Measurements from ENCODE around the gene CDK5RAP3. TPM values are rescaled to one million over a fixed set of nuclear protein-coding genes. Genes with fewer than 3 reads are reported as not detected.

CDK5RAP3 gene
- total RNA-seq: 46.6 and 50.3 TPM in 2 replicates

GRCh38 chr17:47970725-47971499 lies at the start of gene CDK5RAP3:
CDK5RAP3 (plus strand) TSS chr17:47971113; CDS start chr17:47971147, 34 bp downstream.
- peaks cover 23% of the 10 kb centered on the region for H3K36me3 ChIP-seq (ENCODE audit: insufficient read depth, low read length)
- H3K4me3 ChIP-seq (ENCODE audit: insufficient read depth, low read length): peak within 1 kb of the TSS; percentile 82
- H3K9me3 ChIP-seq (ENCODE audit: low read depth, low read length): no peaks in the 10 kb centered on the region
- peaks cover 24% of the 10 kb centered on the region for H3K4me1 ChIP-seq (ENCODE audit: insufficient read depth, low read length)
- peak; percentile 99 for DNase-seq (ENCODE audit: insufficient read length, low spot score, missing footprints)
- no peaks in the 10 kb centered on the region for H4K20me1 ChIP-seq (ENCODE audit: insufficient read depth, low read length)
- TF ChIP-seq, protein P1, sequence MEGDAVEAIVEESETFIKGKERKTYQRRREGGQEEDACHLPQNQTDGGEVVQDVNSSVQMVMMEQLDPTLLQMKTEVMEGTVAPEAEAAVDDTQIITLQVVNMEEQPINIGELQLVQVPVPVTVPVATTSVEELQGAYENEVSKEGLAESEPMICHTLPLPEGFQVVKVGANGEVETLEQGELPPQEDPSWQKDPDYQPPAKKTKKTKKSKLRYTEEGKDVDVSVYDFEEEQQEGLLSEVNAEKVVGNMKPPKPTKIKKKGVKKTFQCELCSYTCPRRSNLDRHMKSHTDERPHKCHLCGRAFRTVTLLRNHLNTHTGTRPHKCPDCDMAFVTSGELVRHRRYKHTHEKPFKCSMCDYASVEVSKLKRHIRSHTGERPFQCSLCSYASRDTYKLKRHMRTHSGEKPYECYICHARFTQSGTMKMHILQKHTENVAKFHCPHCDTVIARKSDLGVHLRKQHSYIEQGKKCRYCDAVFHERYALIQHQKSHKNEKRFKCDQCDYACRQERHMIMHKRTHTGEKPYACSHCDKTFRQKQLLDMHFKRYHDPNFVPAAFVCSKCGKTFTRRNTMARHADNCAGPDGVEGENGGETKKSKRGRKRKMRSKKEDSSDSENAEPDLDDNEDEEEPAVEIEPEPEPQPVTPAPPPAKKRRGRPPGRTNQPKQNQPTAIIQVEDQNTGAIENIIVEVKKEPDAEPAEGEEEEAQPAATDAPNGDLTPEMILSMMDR (IDR thresholded peaks at IDR 0.05; ENCODE audit: extremely low read depth, low read depth, low read length): peak; percentile 88
- peak within 1 kb of the TSS; percentile 53 for H3K27ac ChIP-seq (ENCODE audit: low read depth, low read length)
- peaks cover 20% of the 10 kb centered on the region for H3K79me2 ChIP-seq (ENCODE audit: insufficient read depth, low read length)
- peak within 1 kb of the TSS; percentile 84 for H3K4me2 ChIP-seq (ENCODE audit: insufficient read depth, low read length)
- H3K27me3 ChIP-seq (ENCODE audit: insufficient read depth, low read length): no peaks in the 10 kb centered on the region
- peak within 1 kb of the TSS; percentile 90 for H2AFZ ChIP-seq (ENCODE audit: low read length)

DNA sequence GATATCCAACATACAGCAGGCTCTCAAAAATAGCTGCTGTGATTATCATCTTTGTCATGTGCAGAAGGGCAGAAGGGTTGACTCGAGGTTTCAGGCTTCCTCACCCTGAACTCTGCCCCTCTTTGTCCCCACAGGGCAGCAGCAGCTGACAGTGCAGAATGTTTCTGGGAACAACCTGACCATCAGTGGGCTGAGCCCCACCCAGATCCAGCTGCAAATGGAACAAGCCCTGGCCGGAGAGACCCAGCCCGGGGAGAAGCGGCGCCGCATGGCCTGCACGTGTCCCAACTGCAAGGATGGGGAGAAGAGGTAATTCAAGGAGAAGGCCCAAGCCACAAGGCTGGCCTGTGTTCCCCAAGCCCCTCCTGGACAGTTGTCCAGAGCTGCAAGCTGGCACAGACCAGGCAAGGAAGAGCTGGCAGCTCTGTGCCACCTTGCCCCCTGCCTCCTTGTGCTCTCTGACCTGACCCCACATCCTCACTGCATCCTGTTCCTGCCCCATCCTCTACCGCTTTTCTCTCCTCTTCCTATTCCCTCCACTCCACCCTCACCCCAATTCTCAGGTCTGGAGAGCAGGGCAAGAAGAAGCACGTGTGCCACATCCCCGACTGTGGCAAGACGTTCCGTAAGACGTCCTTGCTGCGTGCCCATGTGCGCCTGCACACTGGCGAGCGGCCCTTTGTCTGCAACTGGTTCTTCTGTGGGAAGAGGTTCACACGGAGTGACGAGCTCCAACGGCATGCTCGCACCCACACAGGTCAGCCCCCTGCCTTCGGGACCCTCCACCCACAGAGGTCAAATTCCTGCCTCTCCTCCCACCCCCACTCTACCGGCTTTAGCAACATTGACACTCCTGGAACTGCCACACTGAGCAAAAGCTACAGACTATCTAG lies 45.9 kb upstream of the CDK5RAP3 start:
- no peaks in the 10 kb centered on the region for H3K27me3 ChIP-seq (ENCODE audit: insufficient read depth, low read length)
- DNase-seq (ENCODE audit: insufficient read length, low spot score, missing footprints): no peak
- H3K4me3 ChIP-seq (ENCODE audit: insufficient read depth, low read length): no peak overlapping the region
- H4K20me1 ChIP-seq (ENCODE audit: insufficient read depth, low read length): no peaks in the 10 kb centered on the region
- H3K4me1 ChIP-seq (ENCODE audit: insufficient read depth, low read length): no peaks in the 10 kb centered on the region
- H3K27ac ChIP-seq (ENCODE audit: low read depth, low read length): no peak overlapping the region
- peaks cover 44% of the 10 kb centered on the region for H3K36me3 ChIP-seq (ENCODE audit: insufficient read depth, low read length)
- no peaks in the 10 kb centered on the region for H3K79me2 ChIP-seq (ENCODE audit: insufficient read depth, low read length)
- no peaks in the 10 kb centered on the region for H3K9me3 ChIP-seq (ENCODE audit: low read depth, low read length)
- H2AFZ ChIP-seq (ENCODE audit: low read length): no peak overlapping the region
- no peak overlapping the region for H3K4me2 ChIP-seq (ENCODE audit: insufficient read depth, low read length)
- TF ChIP-seq, protein P1 (IDR thresholded peaks at IDR 0.05; ENCODE audit: extremely low read depth, low read depth, low read length): no peak

- Histone ChIP-seq H3K4me1 (ENCODE audit: insufficient read depth, low read length) (no peaks in the 10 kb centered on the region), H3K27ac (ENCODE audit: low read depth, low read length) (no peak overlapping the region), H3K36me3 (ENCODE audit: insufficient read depth, low read length) (peaks cover 44% of the 10 kb centered on the region), H2AFZ (ENCODE audit: low read length) (no peak overlapping the region), H3K9me3 (ENCODE audit: low read depth, low read length) (no peaks in the 10 kb centered on the region), H3K4me3 (ENCODE audit: insufficient read depth, low read length) (no peak overlapping the region), H3K4me2 (ENCODE audit: insufficient read depth, low read length) (no peak overlapping the region), H3K27me3 (ENCODE audit: insufficient read depth, low read length) (no peaks in the 10 kb centered on the region), H4K20me1 (ENCODE audit: insufficient read depth, low read length) (no peaks in the 10 kb centered on the region), H3K79me2 (ENCODE audit: insufficient read depth, low read length) (no peaks in the 10 kb centered on the region)
- TF ChIP-seq, protein P1 (IDR thresholded peaks at IDR 0.05; ENCODE audit: extremely low read depth, low read depth, low read length): no peak
- no peak for DNase-seq (ENCODE audit: insufficient read length, low spot score, missing footprints)
Measured at GRCh38 chr17:47925678-47925988, 45.3 kb upstream of the CDK5RAP3 start.
